ENCODE data around the gene MIER2.
"Not testable (repeated sequence)": the region's sequence is repeated elsewhere in the genome, so short reads cannot be mapped to it uniquely, and the experiment has no call there.

Gene MIER2

DNA sequence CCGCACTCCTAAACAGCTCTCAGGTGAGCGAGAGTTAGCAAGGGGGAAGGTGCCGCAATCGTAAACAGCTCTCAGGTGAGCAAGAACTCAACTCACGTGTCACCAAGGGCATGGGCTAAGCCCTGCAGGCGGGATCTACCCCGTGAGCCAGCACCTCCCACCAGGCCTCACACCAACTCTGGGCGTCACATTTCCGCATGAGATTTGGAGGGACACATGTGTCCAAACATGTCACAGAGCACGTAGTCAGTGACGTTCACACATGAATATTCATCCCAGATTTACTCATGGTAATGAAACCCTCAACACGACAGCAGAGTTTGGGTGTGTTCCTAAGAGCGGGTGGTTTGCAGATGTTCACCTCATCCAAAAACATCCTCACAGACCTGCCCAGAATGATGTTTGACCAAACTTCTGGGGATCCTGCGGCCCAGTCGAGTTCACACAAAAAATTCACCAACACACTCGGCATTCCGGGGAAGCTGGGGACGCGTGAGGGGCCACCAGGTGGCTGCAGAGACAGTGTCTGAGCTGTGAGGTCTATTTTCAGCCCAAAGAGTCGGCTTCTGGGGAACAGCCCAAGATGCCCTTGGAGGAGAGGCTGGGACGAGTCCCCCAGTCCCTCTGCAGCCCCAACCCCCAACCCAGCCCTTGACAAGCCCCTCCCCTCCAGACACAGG, 44.8 kb upstream of the MIER2 start:
- DNase-seq (ENCODE audit: low spot score) = no peak
- TF ChIP-seq, protein P1, sequence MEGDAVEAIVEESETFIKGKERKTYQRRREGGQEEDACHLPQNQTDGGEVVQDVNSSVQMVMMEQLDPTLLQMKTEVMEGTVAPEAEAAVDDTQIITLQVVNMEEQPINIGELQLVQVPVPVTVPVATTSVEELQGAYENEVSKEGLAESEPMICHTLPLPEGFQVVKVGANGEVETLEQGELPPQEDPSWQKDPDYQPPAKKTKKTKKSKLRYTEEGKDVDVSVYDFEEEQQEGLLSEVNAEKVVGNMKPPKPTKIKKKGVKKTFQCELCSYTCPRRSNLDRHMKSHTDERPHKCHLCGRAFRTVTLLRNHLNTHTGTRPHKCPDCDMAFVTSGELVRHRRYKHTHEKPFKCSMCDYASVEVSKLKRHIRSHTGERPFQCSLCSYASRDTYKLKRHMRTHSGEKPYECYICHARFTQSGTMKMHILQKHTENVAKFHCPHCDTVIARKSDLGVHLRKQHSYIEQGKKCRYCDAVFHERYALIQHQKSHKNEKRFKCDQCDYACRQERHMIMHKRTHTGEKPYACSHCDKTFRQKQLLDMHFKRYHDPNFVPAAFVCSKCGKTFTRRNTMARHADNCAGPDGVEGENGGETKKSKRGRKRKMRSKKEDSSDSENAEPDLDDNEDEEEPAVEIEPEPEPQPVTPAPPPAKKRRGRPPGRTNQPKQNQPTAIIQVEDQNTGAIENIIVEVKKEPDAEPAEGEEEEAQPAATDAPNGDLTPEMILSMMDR (IDR thresholded peaks at IDR 0.05; ENCODE audit: extremely low read depth, missing control alignments) = no peak

DNA sequence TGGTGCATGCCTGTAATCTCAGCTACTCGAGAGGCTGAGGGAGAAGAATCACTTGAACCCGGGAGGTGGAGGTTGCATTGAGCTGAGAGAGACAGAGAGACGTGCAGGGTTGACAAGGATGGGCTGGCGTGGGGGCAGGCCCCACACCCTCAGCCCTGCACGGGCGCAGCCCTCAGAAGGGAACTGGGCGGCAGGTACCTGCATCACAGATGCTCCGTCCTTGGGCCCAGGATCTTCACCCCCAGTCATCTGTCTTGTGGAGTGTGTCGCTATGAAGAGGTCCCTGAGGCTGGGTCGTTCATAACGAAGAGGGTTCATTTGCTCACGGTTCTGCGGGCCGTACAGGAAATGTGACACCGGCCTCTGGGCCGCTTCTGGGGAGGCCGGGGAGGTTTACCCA, 44.1 kb upstream of the MIER2 start:
- TF ChIP-seq, protein P1 (IDR thresholded peaks at IDR 0.05; ENCODE audit: extremely low read depth, missing control alignments) = no peak
- DNase-seq (ENCODE audit: low spot score) = no peak

DNA sequence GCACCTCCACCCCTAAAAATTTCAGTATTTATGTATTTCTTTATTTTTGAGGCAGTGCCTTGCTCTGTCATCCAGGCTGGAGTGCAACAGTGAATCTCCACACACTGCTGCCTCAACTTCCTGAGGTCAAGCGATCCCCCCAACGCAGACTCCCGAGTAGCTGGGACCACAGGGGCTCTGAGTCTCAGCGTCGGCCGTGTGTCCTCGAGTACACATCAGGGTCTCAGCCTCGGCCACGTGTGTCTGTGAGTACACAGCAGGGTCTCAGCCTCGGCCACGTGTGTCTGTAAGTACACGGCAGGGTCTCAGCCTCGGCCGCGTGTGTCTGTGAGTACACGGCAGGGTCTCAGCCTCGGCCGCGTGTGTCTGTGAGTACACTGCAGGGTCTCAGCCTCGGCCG, 43.2 kb upstream of the MIER2 start:
- TF ChIP-seq, protein P1 (IDR thresholded peaks at IDR 0.05; ENCODE audit: extremely low read depth, missing control alignments) = no peak
- no peak for DNase-seq (ENCODE audit: low spot score)

DNA sequence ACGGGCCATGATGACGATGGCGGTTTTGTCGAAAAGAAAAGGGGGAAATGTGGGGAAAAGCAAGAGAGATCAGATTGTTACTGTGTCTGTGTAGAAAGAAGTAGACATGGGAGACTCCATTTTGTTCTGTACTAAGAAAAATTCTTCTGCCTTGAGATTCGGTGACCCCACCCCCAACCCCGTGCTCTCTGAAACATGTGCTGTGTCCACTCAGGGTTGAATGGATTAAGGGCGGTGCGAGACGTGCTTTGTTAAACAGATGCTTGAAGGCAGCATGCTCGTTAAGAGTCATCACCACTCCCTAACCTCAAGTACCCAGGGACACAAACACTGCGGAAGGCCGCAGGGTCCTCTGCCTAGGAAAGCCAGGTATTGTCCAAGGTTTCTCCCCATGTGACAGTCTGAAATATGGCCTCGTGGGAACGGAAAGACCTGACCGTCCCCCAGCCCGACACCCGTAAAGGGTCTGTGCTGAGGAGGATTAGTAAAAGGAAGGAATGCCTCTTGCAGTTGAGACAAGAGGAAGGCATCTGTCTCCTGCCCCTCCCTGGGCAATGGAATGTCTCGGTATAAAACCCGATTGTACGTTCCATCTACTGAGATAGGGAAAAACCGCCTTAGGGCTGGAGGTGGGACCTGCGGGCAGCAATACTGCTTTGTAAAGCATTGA, 42.2 kb upstream of the MIER2 start:
- DNase-seq (ENCODE audit: low spot score) = not testable (repeated sequence)

DNA sequence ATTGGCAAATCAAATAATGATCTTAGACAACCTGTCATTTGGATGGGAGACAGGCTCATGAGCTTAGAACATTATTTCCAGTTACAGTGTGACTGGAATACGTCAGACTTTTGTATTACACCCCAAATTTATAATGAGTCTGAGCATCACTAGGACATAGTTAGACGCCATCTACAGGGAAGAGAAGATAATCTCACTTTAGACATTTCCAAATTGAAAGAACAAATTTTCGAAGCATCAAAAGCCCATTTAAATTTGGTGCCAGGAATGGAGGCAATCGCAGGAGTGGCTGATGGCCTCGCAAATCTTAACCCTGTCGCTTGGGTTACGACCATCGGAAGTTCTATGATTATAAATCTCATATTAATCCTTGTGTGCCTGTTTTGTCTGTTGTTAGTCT, 41.6 kb upstream of the MIER2 start:
- not testable (repeated sequence) for DNase-seq (ENCODE audit: low spot score)

DNA sequence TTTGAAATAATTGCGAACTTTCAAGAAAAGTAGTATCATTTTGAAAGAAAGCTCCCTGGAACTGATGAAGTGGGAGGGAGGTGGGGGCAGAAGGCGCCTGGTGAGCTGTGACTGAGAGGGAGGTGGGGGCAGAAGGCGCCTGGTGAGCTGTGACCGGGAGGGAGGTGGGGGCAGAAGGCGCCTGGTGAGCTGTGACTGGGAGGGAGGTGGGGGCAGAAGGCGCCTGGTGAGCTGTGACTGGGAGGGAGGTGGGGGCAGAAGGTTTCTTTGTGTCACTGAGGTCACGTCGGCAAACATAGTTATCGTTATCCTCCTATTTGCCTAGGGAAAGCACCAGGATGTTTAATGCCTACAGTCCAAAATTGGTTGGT, 40.2 kb upstream of the MIER2 start:
- TF ChIP-seq, protein P1 (IDR thresholded peaks at IDR 0.05; ENCODE audit: extremely low read depth, missing control alignments) = no peak
- DNase-seq (ENCODE audit: low spot score) = no peak

DNA sequence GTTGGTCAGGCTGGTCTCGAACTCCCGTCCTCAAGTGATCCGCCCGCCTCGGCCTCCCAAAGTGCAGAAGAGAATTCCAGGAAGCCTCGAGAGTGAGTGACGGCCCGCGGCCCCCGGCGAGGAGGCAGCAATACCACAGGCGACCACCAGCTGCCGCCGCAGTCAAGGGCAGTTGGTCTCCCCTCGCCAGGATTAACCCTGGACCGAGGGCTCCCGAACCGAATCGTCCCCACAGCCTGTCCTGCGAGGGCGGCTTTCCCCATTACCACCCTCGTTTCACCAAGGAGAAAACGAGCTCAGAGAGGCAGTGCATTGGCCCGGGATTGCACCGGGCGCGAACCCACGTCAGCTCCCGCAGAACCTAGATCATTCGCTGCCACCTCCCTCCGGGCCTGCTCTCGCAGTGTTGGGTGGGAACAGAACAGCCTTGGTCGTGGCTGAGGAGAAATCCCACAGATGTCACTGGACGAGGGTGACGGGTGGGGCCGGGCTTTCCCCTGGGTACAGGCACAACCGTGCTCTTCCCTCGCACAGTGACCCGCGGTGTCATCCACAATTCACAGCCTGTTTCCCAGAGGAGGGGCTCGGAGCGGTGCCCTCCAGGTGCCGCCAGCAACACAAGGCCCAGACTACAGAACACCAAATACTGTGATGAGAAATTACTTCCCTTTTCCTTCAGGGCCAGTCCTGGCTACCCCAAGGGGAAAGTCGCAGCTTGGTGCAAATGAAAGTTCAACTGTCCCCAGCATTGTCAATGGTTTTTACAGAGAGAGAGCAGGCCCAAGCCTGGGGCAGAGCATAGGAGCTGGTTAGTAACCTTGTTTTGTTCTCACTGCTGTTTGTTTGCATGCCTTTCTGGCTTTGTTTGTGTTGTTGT, 39.6 kb upstream of the MIER2 start:
- DNase-seq (ENCODE audit: low spot score) = no peak
- TF ChIP-seq, protein P1 (IDR thresholded peaks at IDR 0.05; ENCODE audit: extremely low read depth, missing control alignments) = no peak

DNA sequence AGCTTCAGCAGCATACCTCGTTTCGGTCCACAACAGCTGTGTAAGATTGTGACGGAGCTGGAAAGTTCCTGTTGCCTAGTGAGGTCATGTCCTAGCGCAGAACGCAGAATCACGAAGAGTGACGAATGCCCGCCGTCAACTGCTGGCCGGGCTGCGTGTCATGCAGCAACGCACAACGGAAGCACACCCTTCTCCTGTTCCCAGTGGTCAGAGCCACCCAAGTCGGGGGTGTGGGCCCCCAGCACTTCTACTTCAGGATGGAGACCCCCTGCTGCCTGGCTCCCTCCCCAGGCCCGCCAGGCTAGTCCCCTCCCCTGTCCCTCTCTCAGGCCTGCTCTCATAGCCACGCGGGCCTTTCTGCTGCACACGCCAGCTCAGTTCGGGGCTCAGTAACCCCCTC, 38.4 kb upstream of the MIER2 start:
- TF ChIP-seq, protein P1 (IDR thresholded peaks at IDR 0.05; ENCODE audit: extremely low read depth, missing control alignments) = no peak
- no peak for DNase-seq (ENCODE audit: low spot score)

DNA sequence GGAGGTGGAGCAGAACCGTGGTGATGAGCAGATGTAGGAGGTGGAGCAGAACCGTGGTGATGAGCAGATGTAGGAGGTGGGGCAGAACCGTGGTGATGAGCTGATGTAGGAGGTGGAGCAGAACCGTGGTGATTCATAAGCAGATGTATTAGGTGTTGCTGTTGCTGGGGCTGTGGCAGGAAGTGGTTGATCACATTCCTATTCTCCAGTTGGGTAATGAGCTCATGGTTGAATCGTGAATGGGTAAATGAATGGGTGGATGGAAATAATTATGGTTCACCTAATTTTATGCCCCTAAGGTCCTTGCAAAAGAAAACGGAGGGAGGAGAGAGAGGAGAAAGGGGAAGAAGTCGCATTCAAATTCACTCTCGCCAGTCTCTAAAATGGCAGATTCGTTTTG, 38.0 kb upstream of the MIER2 start:
- DNase-seq (ENCODE audit: low spot score) = peak; percentile 66

DNA sequence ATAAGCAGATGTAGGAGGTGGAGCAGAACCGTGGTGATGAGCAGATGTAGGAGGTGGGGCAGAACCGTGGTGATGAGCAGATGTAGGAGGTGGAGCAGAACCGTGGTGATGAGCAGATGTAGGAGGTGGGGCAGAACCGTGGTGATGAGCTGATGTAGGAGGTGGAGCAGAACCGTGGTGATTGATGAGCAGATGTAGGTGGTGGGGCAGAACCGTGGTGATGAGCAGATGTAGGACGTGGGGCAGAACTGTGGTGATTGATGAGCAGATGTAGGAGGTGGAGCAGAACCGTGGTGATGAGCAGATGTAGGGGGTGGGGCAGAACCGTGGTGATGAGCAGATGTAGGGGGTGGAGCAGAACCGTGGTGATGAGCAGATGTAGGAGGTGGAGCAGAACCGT, 37.3 kb upstream of the MIER2 start:
- not testable (repeated sequence) for DNase-seq (ENCODE audit: low spot score)

DNA sequence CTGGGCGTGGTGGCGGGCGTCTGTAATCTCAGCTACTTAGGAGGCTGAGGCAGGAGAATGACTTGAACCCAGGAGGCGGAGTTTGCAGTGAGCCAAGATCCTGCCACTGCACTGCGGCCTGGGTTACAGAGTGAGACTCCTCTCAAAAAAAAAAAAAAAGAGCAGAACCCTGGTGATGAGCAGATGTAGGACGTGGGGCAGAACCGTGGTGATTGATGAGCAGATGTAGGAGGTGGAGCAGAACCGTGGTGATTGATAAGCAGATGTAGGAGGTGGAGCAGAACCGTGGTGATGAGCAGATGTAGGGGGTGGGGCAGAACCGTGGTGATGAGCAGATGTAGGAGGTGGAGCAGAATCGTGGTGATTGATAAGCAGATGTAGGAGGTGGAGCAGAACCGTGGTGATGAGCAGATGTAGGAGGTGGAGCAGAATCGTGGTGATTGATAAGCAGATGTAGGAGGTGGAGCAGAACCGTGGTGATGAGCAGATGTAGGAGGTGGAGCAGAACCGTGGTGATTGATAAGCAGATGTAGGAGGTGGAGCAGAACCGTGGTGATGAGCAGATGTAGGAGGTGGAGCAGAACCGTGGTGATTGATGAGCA, 36.1 kb upstream of the MIER2 start:
- DNase-seq (ENCODE audit: low spot score) = not testable (repeated sequence)

All from GM20000 (cell line).